GM19238 (cell line): Measurements from ENCODE around the gene SLC1A2.
"Not testable (repeated sequence)": the region's sequence is repeated elsewhere in the genome, so short reads cannot be mapped to it uniquely, and the experiment has no call there.

Experiments
- DNase-seq: peaks from one replicate; pipeline ENCODE4 v3.0.0; 2011; ENCODE audit warnings: low spot score; ENCODE audit not compliant: insufficient read length

SLC1A2 gene

GRCh38 chr11:35230388-35230787, 189.0 kb downstream of the SLC1A2 start:
- DNase-seq, result no peak

GRCh38 chr11:35228328-35228725, 191.0 kb downstream of the SLC1A2 start:
- DNase-seq, result no peak

- no peak for DNase-seq
These were observed 191.6 kb downstream of the SLC1A2 start for GRCh38 chr11:35227576-35228327.

- not testable (repeated sequence) for DNase-seq
These were observed 192.6 kb downstream of the SLC1A2 start for GRCh38 chr11:35226756-35227155.

- DNase-seq, result no peak
These were observed 193.3 kb downstream of the SLC1A2 start for GRCh38 chr11:35225946-35226520.

GRCh38 chr11:35223991-35224390, 195.4 kb downstream of the SLC1A2 start:
- no peak for DNase-seq

GRCh38 chr11:35223371-35223796, 196.0 kb downstream of the SLC1A2 start:
- DNase-seq, result no peak

GRCh38 chr11:35218956-35219355, 200.4 kb downstream of the SLC1A2 start:
- DNase-seq, result no peak

GRCh38 chr11:35216962-35217678, 202.2 kb downstream of the SLC1A2 start:
- no peak for DNase-seq

GRCh38 chr11:35215945-35216344, 203.4 kb downstream of the SLC1A2 start:
- no peak for DNase-seq

- no peak for DNase-seq
These were observed 204.6 kb downstream of the SLC1A2 start for GRCh38 chr11:35214792-35215193.

- no peak for DNase-seq
These were observed 205.1 kb downstream of the SLC1A2 start for GRCh38 chr11:35214226-35214770.

GRCh38 chr11:35211952-35212351, 207.4 kb downstream of the SLC1A2 start:
- no peak for DNase-seq

GRCh38 chr11:35210876-35211546, 208.3 kb downstream of the SLC1A2 start:
- DNase-seq, result no peak

GRCh38 chr11:35208795-35209194, 210.6 kb downstream of the SLC1A2 start:
- DNase-seq, result no peak

- no peak for DNase-seq
These were observed 211.6 kb downstream of the SLC1A2 start for GRCh38 chr11:35207471-35208403.

GRCh38 chr11:35206616-35207015, 212.7 kb downstream of the SLC1A2 start:
- no peak for DNase-seq

- DNase-seq, result no peak
These were observed 214.7 kb downstream of the SLC1A2 start for GRCh38 chr11:35204614-35205013.
